Stimulated activated CD8-positive, alpha-beta memory T cell treated with anti-CD3 and anti-CD28 coated beads, Interleukin-12 subunit alpha, Interleukin-12 subunit beta, amount 100 ng/mL, for 4 hours (primary cell): ENCODE measurements around the gene MTX2.
"Not testable (repeated sequence)": the region's sequence is repeated elsewhere in the genome, so short reads cannot be mapped to it uniquely, and the experiment has no call there.

Source experiments
- DNase-seq: peaks from one replicate; pipeline ENCODE4 v3.0.0-alpha.2; 2020; ENCODE audit warnings: low read depth

The MTX2 gene

DNA sequence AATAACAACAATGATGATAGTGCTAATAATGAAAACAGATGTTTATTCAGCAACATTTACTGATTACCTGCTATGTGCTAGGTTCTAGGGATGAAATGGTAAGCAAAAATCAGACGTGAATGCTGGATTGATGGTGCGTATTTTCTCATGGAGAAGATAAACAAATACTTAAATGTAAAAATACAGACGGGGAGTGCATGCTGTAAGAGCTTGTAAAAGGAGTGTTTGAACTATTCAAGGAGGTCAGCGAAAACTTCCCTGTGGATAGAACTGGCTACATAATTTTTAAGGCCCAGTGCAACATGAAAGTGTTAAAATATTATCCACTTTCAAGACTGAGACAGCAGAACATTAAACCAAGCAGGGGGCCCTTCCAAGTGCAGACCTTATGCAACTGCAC is 22.1 kb downstream of the MTX2 start:
- DNase-seq, result no peak

DNA sequence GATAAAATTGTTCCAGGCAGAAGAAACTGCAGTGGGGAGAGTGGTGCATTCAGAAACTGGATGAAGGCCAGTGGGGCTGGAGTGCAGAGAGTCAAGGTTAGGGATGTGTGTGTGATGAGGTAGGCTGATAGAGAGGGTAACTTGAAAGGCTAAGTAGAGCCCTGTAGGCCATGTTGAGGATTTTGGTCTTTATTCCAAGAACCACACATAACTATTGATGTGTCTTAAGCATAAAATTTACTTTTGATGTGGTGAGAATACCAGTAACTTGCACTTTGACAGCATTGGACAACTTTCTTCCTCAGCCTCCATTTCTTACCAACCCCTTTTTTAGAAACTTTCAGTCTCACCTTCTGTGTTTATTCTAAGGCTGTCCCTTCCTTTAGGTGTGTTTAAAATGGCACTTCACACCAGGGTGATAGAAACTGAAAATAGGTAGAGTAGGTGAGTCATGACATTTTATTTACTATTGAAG is 22.6 kb downstream of the MTX2 start:
- DNase-seq, result no peak

DNA sequence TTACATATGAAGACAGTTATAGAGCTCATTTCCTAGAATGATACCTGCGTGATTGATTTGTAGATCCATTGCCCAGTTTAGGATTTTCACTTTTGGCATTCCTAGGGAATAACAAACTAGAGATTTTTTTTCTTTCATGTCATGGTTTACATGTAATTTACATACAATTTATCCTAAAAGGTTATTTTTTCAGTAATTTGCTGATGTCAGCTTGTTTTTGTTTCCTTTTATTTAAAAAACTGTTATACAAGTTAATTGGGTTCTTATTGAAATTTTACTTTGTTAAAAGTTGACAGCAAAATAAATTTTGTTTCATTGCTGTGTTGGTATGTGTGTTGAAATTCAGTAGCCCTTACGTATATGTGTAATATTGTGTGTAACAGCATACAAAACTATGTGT is 23.4 kb downstream of the MTX2 start:
- no peak for DNase-seq

DNA sequence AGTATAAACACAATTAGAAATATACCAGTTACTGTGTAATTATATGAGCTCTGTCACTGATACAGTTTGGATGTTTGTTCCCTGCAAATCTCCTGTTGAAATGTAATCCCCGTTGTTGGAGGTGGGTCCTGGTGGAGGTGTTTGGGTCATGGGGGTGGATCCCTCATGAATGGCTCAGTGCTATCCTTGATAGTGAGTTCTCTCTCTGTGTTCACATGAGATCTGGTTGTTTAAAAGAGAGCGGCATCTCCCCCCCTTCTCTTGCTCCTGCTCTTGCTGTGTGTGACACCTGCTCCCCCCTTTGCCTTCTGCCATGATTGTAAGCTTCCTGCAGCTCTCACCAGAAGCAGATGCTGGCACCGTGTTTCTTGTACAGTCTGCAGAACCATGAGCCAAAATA is 24.1 kb downstream of the MTX2 start:
- no peak for DNase-seq

DNA sequence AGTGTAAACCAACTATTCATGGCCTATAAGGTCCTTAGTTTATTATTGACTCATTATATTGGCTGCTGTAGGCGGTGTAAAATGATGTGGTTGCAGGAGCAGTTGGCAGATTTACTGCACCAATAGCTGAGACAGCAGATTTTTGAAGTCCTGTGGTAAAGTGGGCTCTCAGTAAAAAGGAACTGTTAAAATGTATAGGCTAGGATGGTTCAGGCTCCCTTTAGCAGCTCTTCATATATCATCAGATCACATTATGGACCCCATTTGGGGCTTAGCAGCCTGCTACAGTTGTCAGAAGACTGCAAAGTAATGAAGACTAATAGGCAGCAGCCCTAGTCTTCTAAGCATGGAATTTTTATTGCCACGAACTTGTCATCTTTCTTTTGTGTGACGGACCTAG is 27.8 kb downstream of the MTX2 start:
- DNase-seq, result no peak

DNA sequence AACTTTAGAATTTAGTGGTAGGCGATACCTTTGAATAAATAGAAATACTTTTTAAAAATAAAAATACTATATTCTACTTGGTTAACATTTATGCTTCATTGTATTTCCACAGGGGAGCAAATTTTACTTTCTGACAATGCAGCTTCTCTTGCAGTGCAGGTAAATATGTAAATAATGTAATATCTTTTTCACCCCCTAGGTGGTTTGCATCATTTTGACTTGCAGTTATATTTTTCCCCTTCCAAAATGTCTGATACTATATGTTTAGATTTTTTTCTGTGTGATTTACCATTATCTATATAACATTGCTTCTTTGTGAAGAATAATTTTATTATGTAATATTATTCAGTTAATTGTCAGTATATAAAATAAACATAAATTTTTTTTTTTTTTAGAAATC is 28.5 kb downstream of the MTX2 start:
- no peak for DNase-seq

DNA sequence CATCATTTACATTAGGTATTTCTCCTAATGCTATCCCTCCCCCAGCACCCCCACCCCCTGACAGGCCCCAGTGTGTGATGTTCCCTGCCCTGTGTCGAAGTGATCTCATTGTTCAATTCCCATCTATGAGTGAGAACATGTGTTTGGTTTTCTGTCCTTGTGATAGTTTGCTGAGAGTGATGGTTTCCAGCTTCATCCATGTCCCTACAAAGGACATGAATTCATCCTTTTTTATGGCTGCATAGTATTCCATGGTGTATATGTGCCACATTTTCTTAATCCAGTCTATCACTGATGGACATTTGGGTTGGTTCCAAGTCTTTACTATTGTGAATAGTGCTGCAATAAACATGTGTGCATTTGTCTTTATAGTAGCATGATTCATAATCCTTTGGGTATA is 36.8 kb downstream of the MTX2 start:
- not testable (repeated sequence) for DNase-seq

DNA sequence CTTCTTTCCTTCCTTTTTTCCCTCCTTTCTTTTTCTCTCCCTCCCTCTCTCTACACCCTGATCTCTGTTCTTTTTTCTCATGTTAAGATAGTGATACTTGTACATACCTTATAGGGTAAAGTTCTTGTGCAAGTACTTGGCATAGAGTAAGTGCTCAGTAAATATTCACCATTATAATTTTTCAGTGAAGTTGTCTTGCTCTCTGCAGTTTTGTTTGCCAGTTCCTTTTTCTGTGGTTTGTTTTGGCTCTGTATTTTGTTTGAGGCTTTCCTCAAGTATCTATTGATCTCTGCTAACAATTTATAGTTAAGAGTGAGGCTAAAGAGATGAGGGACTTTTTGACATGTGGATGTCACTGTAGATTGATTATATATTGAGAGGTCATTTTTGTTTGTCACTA is 48.0 kb downstream of the MTX2 start:
- no peak for DNase-seq

DNA sequence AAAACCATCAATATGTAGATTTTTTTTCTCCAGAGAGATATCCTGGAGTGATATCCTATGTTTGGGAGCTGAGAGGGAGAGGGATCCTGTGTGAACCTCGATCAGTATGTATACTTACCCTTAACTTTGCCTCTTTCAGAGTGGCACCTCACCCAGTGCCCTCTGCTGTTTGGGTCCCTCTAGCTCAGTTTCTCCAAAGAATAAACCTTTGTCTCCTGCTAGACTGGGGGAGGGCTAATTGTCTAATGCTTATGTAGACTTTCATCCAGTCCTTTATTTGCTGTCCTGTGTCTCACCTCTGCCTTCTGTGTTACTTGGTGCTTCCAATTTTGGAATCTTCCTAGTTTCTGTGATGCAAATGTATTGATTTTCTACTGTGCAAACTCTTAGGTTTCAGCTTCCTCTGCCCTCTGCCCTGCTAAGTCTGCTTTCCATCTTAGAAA is 48.4 kb downstream of the MTX2 start:
- DNase-seq, result no peak

DNA sequence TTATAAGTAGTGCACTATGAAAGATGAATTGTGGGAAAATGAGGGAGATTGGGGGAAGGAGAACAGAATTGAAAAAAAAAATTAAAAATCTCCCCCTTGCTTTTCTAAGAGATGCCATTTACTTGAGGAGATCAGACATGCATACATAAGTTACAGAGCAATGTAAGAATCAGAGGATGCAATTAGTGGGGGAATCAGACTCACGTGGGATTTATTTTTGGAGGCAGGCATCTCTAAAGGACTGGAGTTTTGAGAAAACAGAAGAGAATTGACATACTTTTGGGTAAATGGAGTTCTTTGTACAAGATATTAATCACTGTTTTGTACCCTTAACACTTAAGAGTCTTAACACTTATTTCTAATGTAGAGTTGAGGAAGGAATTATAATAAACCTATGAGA is 52.7 kb downstream of the MTX2 start:
- DNase-seq, result no peak

DNA sequence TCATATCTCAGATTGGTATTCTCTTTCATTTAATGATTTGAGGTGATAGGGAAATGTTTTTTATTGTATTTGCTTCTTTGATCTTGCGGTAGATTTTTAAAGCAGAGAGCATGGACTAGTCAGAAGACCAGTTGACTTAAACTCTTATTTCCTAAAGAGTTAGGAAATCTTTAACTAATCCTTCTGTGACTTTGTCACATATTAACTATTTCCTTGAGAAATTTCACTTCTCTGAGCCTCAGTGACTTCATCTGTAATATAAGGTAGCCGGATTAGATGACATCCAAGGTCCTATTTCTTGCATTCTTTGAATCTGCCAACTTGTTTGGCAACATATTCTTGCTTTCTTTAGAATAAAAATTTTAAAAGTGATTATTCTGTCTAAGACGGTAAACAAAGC is 55.6 kb downstream of the MTX2 start:
- DNase-seq, result no peak

DNA sequence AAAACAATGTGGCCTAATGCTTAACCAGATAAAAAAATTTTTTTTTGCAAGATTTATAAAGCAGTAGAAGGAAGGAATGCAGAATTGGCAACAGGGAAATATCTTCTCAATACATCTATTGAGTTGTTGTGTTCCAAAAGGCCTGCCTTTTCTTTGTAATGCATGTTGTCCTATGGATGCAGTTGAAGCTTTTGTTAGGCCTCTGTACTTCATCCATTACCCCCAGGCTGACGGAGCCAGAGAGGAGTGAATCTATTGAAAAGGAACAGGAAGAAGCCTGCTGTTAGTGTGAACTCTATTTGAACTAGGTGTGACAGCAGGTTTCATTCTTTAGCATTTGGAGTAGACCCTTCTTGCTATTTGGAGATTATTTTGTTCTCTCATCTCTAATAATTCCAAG is 56.5 kb downstream of the MTX2 start:
- DNase-seq, result no peak

DNA sequence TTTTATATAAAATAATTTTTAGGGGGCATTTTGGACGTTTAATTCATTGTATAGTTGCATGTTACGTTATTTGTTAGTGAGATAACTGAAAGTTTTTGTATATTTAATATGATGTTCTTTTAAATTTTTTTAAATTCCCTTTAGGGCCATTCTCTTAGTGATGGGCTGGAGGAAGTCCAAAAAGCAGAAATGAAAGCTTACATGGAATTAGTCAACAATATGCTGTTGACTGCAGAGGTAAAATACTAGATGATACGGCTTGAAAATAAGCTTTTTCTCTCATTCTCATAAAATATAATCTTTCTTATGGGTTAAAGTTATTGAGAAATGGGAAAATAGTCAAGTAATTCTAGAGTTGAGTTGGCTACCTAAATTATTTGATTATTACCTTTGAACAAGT is 58.9 kb downstream of the MTX2 start:
- no peak for DNase-seq

DNA sequence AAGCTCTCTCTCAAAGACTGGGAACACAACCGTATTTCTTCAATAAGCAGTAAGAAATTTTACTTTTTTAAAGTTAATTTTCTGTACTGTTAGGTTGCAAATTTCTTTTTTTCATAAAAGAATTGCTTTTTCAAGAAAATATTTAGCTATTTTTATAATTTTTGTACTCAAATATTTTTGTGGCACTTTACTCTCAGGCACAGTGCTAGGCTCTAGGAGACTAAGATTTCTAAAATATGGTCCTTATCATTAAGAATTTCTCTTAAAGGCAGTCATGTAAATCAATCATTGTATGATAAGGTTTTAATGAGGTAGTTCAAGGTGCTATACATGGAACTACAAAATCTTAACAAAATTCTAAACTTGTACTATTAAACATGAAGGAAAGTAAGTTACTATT is 61.4 kb downstream of the MTX2 start:
- no peak for DNase-seq

DNA sequence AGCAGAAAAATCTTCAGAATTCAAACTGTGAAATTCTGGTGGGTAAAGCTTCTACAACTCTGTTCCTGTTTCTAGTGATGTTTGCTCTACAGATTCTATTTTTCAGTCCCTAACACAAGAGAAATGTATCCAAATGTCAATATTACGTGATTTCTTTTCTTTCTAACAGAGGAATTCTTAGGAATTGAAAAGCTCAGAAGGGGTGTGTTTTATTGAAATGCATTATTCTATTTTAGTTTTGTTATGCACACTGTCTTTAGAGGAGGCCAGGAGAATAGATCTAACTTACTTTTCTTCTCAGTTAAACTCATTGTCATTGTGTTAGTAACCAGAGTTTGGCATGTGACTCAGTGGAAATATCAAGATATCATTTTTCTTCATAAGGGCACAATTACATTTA is 62.4 kb downstream of the MTX2 start:
- no peak for DNase-seq

DNA sequence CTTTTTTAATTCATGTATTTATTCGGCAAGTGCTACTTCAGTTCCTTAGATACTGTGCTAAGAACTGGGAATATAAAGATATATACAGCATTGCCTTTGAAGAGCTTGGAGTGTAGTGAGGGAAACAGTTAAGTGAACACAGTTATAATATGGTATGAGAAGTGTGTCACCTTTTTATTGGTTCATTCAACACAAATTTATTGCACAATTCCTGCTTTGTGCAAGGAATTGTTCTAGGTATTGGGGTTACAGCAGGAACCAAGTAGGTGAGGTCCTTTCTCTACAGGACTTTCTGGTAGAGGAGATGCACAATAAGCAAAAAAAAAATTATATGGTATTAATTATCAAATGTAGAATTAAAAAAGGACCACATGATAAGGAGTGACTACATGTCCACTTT is 65.5 kb downstream of the MTX2 start:
- no peak for DNase-seq

DNA sequence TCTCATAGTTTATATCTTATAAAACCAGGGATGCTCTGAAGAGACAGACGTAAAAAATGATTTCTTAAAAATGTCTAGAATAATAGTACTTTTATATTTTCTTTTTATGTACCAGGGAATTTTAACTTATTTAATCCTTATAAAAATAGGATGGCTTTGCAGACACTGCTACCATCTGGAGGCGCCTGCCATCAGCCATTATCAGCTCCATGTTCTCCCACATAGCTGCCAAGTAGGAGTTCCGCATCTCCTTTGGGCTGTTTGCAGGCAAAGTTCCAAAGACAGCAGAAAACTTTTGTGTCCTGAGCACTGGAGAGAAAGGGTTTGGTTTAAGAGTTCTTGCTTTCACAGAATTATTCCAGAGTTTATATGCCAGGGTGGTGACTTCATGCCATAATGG is 69.2 kb downstream of the MTX2 start:
- DNase-seq, result no peak

DNA sequence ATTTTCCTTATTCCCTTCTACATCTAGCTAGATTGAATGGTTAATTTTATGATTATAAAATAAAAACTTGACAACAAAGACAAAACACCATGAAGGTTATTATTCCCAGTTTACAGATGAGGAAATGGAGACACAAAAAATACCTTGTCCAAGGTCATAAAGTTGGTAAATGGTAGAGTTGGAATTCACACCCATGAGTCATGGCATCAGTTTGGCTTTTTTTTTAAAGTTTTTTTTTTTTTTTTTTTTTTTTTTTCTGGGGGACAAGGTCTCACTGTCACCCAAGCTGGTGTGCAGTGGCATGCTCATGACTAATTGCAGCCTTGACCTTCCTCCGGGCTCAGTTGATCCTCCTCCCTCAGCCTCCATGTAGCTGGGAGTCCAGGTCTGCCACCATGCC is 70.0 kb downstream of the MTX2 start:
- no peak for DNase-seq

DNA sequence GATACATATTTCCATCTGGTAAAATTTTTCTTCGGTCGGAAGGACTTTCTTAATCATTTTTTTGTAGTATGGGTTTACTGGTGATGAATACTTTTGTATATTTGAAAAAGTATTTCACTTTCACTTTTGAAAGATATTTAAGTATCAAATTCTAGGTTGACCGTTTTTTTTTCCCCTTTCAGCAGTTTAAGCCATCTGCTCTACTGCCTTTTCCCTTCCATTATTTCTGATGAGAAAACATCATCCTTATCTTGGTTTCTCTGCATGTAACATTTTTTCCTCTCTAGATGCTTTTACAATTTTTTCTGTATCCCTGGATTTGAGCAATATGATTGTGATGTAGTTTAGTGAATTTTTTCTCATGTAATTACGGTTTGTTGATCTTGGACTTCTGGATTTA is 87.0 kb downstream of the MTX2 start:
- no peak for DNase-seq

DNA sequence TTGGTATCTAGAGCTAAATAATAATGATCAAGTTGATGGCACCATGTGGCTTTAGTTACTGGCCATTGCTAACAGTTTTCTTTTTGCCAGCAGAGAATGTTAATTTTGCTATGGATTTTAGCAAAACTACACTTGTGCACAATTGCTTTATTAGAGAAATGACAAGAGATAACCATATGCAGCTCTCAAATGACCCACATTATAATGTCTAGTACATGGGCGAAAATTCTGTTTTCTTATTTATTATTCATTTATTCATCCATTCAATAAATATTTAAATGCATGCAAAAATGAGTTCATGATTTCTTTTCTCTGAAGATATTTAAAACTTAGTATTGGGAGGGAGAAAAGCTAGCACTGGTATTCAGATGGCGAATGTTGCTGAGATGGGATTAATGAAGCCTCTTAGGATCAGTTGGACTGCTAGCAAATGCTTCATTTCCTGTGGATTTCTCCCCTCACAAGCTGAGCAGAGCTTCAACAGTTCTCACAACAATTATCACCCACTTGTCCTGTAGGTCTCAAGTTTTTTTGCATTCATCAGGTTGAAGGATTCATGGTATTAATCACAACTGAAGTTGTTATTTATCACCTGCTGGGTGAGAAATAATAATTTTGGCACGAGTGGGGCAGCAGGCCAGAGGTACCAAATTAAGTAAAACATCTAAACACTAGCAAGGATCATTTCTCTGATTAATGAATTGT is 95.2 kb downstream of the MTX2 start:
- DNase-seq, result no peak

DNA sequence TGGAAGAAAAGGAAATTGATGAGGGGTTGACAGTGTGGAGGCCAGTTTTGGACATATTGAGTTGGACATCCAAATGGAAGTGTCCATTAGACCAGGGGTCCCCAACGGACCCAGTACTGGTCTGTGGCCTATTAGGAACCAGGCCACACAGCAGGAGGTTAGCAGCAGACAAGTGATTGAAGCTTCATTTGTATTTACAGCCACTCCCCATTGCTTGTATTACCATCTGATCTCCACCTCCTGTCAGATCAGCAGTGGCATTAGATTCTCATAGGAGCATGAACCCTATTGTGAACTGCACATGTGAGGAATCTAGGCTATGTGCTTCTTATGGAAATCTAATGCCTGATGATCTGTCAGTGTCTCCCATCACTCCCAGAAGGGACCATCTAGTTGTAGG is 99.1 kb downstream of the MTX2 start:
- no peak for DNase-seq

DNA sequence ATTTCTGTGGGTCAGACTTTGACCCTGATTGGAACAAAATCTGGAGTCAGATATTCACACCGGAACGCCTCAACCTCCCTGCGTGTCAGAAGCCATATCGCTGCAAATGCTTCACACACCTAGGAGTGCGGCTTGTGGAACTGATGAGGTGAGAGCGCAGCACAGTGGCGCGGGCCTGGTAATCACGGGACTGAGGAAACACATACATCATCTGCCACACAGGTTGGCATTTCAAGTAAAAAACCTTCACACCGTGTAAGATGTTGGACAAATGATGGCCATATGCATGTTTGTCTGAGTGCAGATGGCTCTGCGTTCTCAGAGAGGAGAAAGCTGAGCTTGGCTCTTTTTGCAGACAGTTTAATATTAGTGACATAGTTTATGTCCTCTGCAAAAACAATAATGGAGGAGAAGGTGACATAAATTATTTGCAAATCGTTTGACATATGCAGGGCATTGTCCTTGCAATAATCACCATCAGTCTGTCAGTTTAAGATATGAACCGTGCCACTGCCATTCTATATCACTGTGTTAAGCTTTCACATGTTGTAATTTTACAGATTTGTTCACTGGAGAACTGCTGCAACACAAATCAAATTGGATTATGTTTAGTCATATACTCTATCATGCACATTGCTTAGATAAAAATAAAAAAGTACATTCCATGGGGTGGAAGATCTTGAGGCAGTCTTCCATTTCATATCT is 101.4 kb downstream of the MTX2 start:
- no peak for DNase-seq

DNA sequence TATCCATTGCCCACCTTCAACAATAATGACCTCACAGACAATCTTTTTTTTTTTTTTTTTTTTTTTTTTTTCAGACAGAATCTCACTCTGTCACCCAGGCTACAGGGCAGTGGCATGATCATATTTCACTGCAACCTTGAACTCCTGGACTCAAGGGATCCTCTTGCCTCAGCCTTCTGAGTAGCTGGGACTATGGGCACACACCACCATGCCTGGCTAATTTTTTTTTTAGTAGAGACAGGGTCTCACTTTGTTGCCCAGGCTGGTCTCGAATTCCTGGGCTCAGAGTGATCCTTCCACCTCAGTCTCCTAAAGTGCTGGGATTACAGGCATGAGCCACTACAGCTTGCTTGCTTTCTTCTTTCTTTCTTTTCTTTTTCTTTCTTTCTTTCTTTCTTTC is 103.9 kb downstream of the MTX2 start:
- not testable (repeated sequence) for DNase-seq

DNA sequence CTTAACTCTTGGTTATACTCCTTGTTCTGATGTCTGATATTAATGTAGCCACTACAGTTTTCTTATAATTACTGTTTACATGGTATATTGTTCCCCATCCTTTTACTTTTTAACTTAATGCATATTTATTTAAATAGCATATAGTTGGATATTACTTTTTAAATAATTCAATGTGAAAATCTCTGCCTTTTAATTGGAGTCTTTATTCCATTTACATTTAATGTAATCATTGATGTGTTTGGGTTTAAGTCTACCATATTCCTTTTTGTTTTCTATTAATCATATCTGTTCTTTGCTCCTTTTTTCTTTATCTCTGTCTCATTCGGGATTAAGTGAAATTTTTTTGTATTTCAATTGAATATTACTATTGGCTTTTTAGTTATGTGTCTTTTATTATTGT is 109.1 kb downstream of the MTX2 start:
- no peak for DNase-seq
